Muscle layer of duodenum (tissue), 2 donors: ENCODE results near the gene AMFR.

ENCODE experiments used
- H3K27ac ChIP-seq: one replicate; pipeline ENCODE4 v1.7.0; 2013; ENCODE audit warnings: mild to moderate bottlenecking, low read length
- H3K27me3 ChIP-seq: one replicate; pipeline ENCODE4 v1.7.0; 2013; ENCODE audit warnings: low read depth, mild to moderate bottlenecking, control low read depth, low read length
- H3K36me3 ChIP-seq, 2 donors: one replicate each; pipeline ENCODE4 v1.7.0; 2013; ENCODE audit warnings: low read length in 2 of 2, control low read depth in 1 of 2, mild to moderate bottlenecking in 1 of 2; ENCODE audit not compliant: insufficient read depth in 2 of 2, control insufficient read depth in 1 of 2
- H3K4me1 ChIP-seq, 2 donors: one replicate each; pipeline ENCODE4 v1.7.0; 2013; ENCODE audit warnings: low read length in 2 of 2, mild to moderate bottlenecking in 2 of 2, control low read depth in 1 of 2, moderate library complexity in 1 of 2; ENCODE audit not compliant: insufficient read depth in 2 of 2, control insufficient read depth in 1 of 2
- H3K4me3 ChIP-seq, 2 donors: one replicate each; pipeline ENCODE4 v1.7.0; 2013; ENCODE audit warnings: low read length in 2 of 2, low read depth in 1 of 2, mild to moderate bottlenecking in 1 of 2
- H3K9me3 ChIP-seq, 2 donors: one replicate each; pipeline ENCODE4 v1.7.0; 2013; ENCODE audit warnings: low read length in 2 of 2, control low read depth in 1 of 2, mild to moderate bottlenecking in 1 of 2; ENCODE audit not compliant: control insufficient read depth in 1 of 2
- donor health status: healthy.

AMFR gene

GRCh38 chr16:56325956-56326355, 99.4 kb downstream of the AMFR start:
- Histone ChIP-seq H3K4me1 (peaks cover 0 to 3% of the 10 kb centered on the region in 2 donors), H3K36me3 (no peaks in the 10 kb centered on the region), H3K27me3 (no peaks in the 10 kb centered on the region), H3K27ac (no peak overlapping the region), H3K9me3 (no peaks in the 10 kb centered on the region), H3K4me3 (no peak overlapping the region)

- H3K36me3 ChIP-seq, result no peaks in the 10 kb centered on the region
- H3K27me3 ChIP-seq, result no peaks in the 10 kb centered on the region
- no peaks in the 10 kb centered on the region for H3K4me1 ChIP-seq
- H3K9me3 ChIP-seq, result no peaks in the 10 kb centered on the region
- no peak overlapping the region for H3K4me3 ChIP-seq
- no peak overlapping the region for H3K27ac ChIP-seq
Measured at GRCh38 chr16:56324406-56324805, 100.9 kb downstream of the AMFR start.

GRCh38 chr16:56321571-56321970, 103.8 kb downstream of the AMFR start:
- Histone ChIP-seq H3K9me3 (no peaks in the 10 kb centered on the region), H3K36me3 (no peaks in the 10 kb centered on the region), H3K27ac (no peak overlapping the region), H3K4me1 (peaks cover 8 to 11% of the 10 kb centered on the region in 2 donors), H3K4me3 (no peak overlapping the region), H3K27me3 (no peaks in the 10 kb centered on the region)

GRCh38 chr16:56320811-56321558, 104.4 kb downstream of the AMFR start:
- H3K27ac ChIP-seq, result no peak overlapping the region
- no peak overlapping the region for H3K4me3 ChIP-seq
- H3K9me3 ChIP-seq, result no peaks in the 10 kb centered on the region
- H3K4me1 ChIP-seq, result peaks cover 8 to 11% of the 10 kb centered on the region in 2 donors
- H3K36me3 ChIP-seq, result no peaks in the 10 kb centered on the region
- H3K27me3 ChIP-seq, result no peaks in the 10 kb centered on the region

GRCh38 chr16:56320056-56320455, 105.3 kb downstream of the AMFR start:
- H3K4me1 ChIP-seq, result peaks cover 8 to 11% of the 10 kb centered on the region in 2 donors
- H3K27me3 ChIP-seq, result no peaks in the 10 kb centered on the region
- H3K9me3 ChIP-seq, result no peaks in the 10 kb centered on the region
- H3K36me3 ChIP-seq, result no peaks in the 10 kb centered on the region
- H3K4me3 ChIP-seq, result no peak overlapping the region
- H3K27ac ChIP-seq, result no peak overlapping the region

GRCh38 chr16:56319376-56319775, 106.0 kb downstream of the AMFR start:
- H3K27me3 ChIP-seq, result no peaks in the 10 kb centered on the region
- H3K9me3 ChIP-seq, result no peaks in the 10 kb centered on the region
- H3K4me1 ChIP-seq, result peaks cover 8 to 11% of the 10 kb centered on the region in 2 donors
- no peak overlapping the region for H3K27ac ChIP-seq
- no peak overlapping the region for H3K4me3 ChIP-seq
- no peaks in the 10 kb centered on the region for H3K36me3 ChIP-seq

- Histone ChIP-seq H3K9me3 (no peaks in the 10 kb centered on the region), H3K36me3 (no peaks in the 10 kb centered on the region), H3K4me3 (no peak overlapping the region), H3K4me1 (peaks cover 8 to 11% of the 10 kb centered on the region in 2 donors), H3K27me3 (no peaks in the 10 kb centered on the region), H3K27ac (no peak overlapping the region)
Measured at GRCh38 chr16:56318827-56319140, 106.6 kb downstream of the AMFR start.

GRCh38 chr16:56317998-56318826, 107.1 kb downstream of the AMFR start:
- H3K27me3 ChIP-seq, result no peaks in the 10 kb centered on the region
- H3K27ac ChIP-seq, result no peak overlapping the region
- H3K4me3 ChIP-seq, result peak overlapping the region; percentile 2 to 21
- H3K4me1 ChIP-seq, result peaks cover 8 to 11% of the 10 kb centered on the region in 2 donors
- no peaks in the 10 kb centered on the region for H3K9me3 ChIP-seq
- no peaks in the 10 kb centered on the region for H3K36me3 ChIP-seq

GRCh38 chr16:56316545-56316944, 108.8 kb downstream of the AMFR start:
- H3K4me1 ChIP-seq, result peaks cover 8 to 14% of the 10 kb centered on the region in 2 donors
- no peak overlapping the region for H3K4me3 ChIP-seq
- H3K27ac ChIP-seq, result no peak overlapping the region
- no peaks in the 10 kb centered on the region for H3K9me3 ChIP-seq
- no peaks in the 10 kb centered on the region for H3K27me3 ChIP-seq
- H3K36me3 ChIP-seq, result no peaks in the 10 kb centered on the region

- H3K9me3 ChIP-seq, result no peaks in the 10 kb centered on the region
- H3K4me1 ChIP-seq, result peaks cover 8 to 14% of the 10 kb centered on the region in 2 donors
- H3K27me3 ChIP-seq, result no peaks in the 10 kb centered on the region
- H3K36me3 ChIP-seq, result no peaks in the 10 kb centered on the region
- H3K27ac ChIP-seq, result no peak overlapping the region
- no peak overlapping the region for H3K4me3 ChIP-seq
Measured at GRCh38 chr16:56315955-56316354, 109.4 kb downstream of the AMFR start.

- Histone ChIP-seq H3K4me1 (peaks cover 8 to 14% of the 10 kb centered on the region in 2 donors), H3K4me3 (no peak overlapping the region), H3K36me3 (no peaks in the 10 kb centered on the region), H3K9me3 (no peaks in the 10 kb centered on the region), H3K27ac (no peak overlapping the region), H3K27me3 (no peaks in the 10 kb centered on the region)
Measured at GRCh38 chr16:56314244-56314850, 111.0 kb downstream of the AMFR start.
